Measurements from ENCODE around the gene FRK.

DNA sequence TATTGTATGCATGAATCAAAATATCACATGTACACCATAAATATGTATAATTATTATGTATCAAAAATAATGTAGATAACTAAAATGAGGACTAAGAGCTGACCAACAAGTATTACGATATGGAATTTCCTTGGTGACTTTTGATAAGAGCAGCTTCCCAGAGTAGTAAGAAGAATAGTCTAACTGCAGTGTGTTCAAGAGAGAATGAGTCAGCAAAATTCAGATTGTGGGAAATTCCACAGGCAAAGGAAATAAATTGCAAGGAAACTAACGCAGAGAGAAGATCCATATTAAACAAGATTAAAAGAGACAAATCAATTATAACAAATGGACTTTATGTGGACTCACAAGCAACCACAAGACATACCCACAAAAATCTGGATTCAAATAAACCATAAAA is 26.4 kb downstream of the FRK start:
- TF ChIP-seq, protein P1, sequence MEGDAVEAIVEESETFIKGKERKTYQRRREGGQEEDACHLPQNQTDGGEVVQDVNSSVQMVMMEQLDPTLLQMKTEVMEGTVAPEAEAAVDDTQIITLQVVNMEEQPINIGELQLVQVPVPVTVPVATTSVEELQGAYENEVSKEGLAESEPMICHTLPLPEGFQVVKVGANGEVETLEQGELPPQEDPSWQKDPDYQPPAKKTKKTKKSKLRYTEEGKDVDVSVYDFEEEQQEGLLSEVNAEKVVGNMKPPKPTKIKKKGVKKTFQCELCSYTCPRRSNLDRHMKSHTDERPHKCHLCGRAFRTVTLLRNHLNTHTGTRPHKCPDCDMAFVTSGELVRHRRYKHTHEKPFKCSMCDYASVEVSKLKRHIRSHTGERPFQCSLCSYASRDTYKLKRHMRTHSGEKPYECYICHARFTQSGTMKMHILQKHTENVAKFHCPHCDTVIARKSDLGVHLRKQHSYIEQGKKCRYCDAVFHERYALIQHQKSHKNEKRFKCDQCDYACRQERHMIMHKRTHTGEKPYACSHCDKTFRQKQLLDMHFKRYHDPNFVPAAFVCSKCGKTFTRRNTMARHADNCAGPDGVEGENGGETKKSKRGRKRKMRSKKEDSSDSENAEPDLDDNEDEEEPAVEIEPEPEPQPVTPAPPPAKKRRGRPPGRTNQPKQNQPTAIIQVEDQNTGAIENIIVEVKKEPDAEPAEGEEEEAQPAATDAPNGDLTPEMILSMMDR (conservative IDR thresholded peaks at IDR 0.05; ENCODE audit: low read length) = no peak
- no peak for TF ChIP-seq EZH2phosphoT487 (IDR thresholded peaks at IDR 0.05; ENCODE audit: borderline replicate concordance)

Measured in Loucy (cell line).